Hepatocyte (in vitro differentiated cells): ENCODE measurements around the gene CTNNA2.

Source experiments
- CTCF ChIP-seq: fragments of 200-600 bp; sonication (generic); IDR thresholded peaks from 2 replicates; pipeline ENCODE4 v1.5.1; 2016; ENCODE audit warnings: antibody characterized with exemption, mild to moderate bottlenecking; ENCODE audit not compliant: poor library complexity
- EZH2 ChIP-seq: fragments of 200-600 bp; sonication (generic); IDR thresholded peaks from 2 replicates; pipeline ENCODE4 v1.6.1; 2016; ENCODE audit warnings: antibody characterized with exemption, mild to moderate bottlenecking, borderline replicate concordance
- EZH2phosphoT487 ChIP-seq: fragments of 200-600 bp; sonication (generic); IDR thresholded peaks from one replicate; pipeline ENCODE4 v1.6.1; 2018; ENCODE audit warnings: antibody characterized with exemption, mild to moderate bottlenecking, low read depth, moderate library complexity; ENCODE audit not compliant: unreplicated experiment, severe bottlenecking

DNA sequence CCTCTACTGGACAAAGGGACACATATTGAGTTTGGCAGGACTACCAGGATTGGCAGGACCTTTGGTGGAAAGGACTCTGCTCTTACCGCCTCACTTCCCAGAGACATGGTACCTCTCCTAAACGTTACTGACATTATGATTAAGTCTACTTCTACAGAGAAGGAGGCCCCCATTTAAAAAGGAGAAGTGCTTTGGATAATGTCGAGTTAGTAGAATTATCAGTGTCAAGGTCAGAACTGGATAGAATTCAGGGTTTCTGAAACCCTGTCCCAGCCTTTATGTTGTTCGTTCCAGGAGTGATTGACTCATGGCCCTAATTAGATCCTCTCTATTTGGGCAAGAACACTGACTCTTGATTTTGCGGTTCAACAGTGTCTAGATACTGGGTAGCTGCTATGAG is 745.9 kb downstream of the CTNNA2 start:
- TF ChIP-seq CTCF (no peak), EZH2 (no peak), EZH2phosphoT487 (no peak)
